Thymus (tissue), 11 donors: ENCODE results near the gene TULP1. TPM values are rescaled to one million over a fixed set of nuclear protein-coding genes. Genes with fewer than 3 reads are reported as not detected.
A peak's percentile ranks its signal among the peaks of the same experiment; 100 is the strongest.

Experiments used
- DNase-seq, 9 donors: peaks; one replicate each; pipeline ENCODE4 v3.0.0-alpha.2; 2013; ENCODE audit warnings: low spot score in 9 of 9, low read depth in 6 of 9, missing footprints in 1 of 9
- H3K27ac ChIP-seq, 2 donors: one replicate each; pipeline ENCODE4 v1.5.1; 2013; ENCODE audit warnings: control low read depth in 1 of 2, low read depth in 1 of 2, low read length in 1 of 2, mild to moderate bottlenecking in 1 of 2, moderate library complexity in 1 of 2
- H3K27me3 ChIP-seq, 2 donors: one replicate each; pipeline ENCODE4 v1.5.1; 2013; ENCODE audit warnings: low read length in 1 of 2; ENCODE audit not compliant: control insufficient read depth in 2 of 2, insufficient read depth in 1 of 2
- H3K36me3 ChIP-seq, 2 donors: one replicate each; pipeline ENCODE4 v1.5.1; 2013; ENCODE audit warnings: low read length in 1 of 2, mild to moderate bottlenecking in 1 of 2, moderate library complexity in 1 of 2; ENCODE audit not compliant: control insufficient read depth in 2 of 2, insufficient read depth in 2 of 2
- H3K4me1 ChIP-seq, 2 donors: one replicate each; pipeline ENCODE4 v1.5.1; 2013; ENCODE audit warnings: low read length in 2 of 2; ENCODE audit not compliant: control insufficient read depth in 2 of 2, insufficient read depth in 2 of 2
- H3K4me3 ChIP-seq, 2 donors: one replicate each; pipeline ENCODE4 v1.5.1; 2013; ENCODE audit warnings: low read length in 2 of 2, control low read depth in 1 of 2, mild to moderate bottlenecking in 1 of 2
- H3K9me3 ChIP-seq, 2 donors: one replicate each; pipeline ENCODE4 v1.5.1; 2013; ENCODE audit warnings: low read length in 1 of 2, mild to moderate bottlenecking in 1 of 2; ENCODE audit not compliant: control insufficient read depth in 2 of 2, insufficient read depth in 1 of 2
- WGBS: extraction: QIAGEN DNeasy Blood & Tissue Kit; methylation state at CpG from one replicate; pipeline ENCODE4 v1.1.7; 2013; 5-methylcytosine and 5-hydroxymethylcytosine counted together
- polyA plus RNA-seq: library from polyadenylated mRNA; stranded (reverse); fragments of 200-250 nt; gene quantifications from one replicate; pipeline ENCODE4 v1.2.3, GENCODE V29; 2013
- total RNA-seq: library from RNA; stranded (reverse); fragments of 120-200 nt; gene quantifications from one replicate; pipeline ENCODE4 v1.2.4, GENCODE V29; 2013
- donor health status: healthy.

TULP1 gene
- total and polyA plus RNA-seq, 2 donors, result 0.09 to 0.52 TPM

DNA sequence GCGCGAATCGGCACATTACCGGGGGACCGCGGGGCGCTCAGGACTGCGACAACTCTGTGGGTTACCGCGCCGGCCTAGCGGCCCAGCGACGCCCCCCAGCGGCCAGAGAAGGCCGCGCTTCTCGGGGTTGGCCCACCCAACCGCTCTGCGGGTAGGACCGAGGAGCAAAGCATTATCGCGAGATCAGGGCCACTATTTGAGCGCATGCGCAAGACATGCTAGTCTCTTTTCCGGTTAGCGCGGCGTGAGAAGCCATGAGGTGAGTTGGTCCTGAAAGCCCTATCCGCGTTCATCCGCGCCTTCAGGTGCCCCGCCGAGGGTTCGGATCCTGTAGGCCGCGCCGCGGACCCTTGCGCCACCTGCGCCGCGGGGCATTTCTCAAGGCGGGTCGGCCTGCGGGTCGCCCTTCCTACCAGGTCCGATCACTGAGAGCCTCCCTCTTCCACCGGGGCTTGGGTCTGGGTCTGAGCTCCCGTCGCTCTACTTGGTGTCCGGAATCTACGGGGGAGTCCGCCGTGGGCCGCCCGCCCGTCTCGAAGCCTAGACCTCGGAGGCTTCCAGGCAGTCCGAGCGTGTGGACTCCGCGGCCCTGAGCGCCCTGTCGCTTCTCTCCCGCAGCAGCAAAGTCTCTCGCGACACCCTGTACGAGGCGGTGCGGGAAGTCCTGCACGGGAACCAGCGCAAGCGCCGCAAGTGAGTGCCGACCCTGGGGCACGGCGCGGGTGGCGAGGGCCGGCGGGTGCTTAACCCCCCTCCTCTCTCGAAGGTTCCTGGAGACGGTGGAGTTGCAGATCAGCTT is 44.3 kb downstream of the TULP1 start, which contains the start of gene RPL10A:
RPL10A (plus strand) TSS at position 221 of the 799 bp plus-strand sequence; CDS start at position 255, 34 bp downstream.
- Histone ChIP-seq H3K4me1 (peaks cover 9 to 27% of the 10 kb centered on the region in 2 donors), H3K27me3 (no peaks in the 10 kb centered on the region), H3K36me3 (peaks cover 34 to 46% of the 10 kb centered on the region in 2 donors), H3K9me3 (peaks cover 0 to 3% of the 10 kb centered on the region in 2 donors), H3K27ac (peak within 1 kb of the TSS; percentile 91 to 94), H3K4me3 (peak within 1 kb of the TSS; percentile 71 to 89)
- peak; percentile 94 to 99 (median 98) for DNase-seq
- under 1% methylated on average over 86 of the region's 86 CpGs for WGBS

DNA sequence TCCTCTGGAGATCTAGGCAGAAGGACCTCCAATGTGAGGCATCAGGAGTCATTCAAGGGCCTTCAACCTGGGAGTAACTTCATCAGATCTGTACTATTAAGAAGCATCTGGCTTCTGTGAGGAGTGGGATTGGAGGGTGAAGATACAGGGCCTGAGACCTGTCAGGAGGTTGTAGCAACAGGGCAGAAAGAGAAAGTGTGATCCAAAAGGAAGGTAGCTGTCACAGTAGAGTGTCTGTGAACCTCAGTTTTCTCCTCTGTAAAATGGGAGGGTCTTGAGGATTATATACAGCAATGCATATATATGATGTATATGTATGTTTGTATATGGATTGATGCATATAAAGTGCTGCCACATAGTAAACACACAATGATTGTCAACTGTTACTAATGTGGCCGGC is 47.0 kb downstream of the TULP1 start:
- 100% methylated on average over 1 of the region's 1 CpG for WGBS
- Histone ChIP-seq H3K4me3 (no peak overlapping the region), H3K27ac (no peak overlapping the region), H3K27me3 (no peaks in the 10 kb centered on the region), H3K9me3 (peaks cover 0 to 3% of the 10 kb centered on the region in 2 donors), H3K36me3 (peaks cover 16 to 19% of the 10 kb centered on the region in 2 donors), H3K4me1 (peaks cover 9 to 23% of the 10 kb centered on the region in 2 donors)
- no peak for DNase-seq

DNA sequence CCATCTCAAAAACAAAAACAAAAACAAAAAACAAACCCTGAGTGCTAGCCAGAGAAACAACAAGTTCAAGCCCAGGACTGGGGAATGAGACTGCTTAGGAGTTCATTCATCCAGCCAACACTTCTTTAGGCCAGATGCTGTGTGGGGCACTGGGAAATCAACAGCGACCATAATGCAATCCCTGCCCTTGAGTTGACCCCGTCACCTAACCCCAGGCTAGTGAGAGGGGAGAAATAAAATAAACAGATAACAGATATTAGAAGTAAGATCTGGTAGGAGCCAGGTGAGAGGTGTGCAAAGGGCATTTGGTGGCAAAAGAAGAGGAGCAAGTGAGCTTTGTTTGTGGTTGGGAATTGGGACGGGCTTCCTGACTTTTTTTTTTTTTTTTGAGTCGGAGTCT is 49.4 kb downstream of the TULP1 start:
- Histone ChIP-seq H3K27ac (no peak overlapping the region), H3K27me3 (no peaks in the 10 kb centered on the region), H3K4me1 (peaks cover 0 to 7% of the 10 kb centered on the region in 2 donors), H3K9me3 (peaks cover 0 to 3% of the 10 kb centered on the region in 2 donors), H3K36me3 (peaks cover 4 to 5% of the 10 kb centered on the region in 2 donors), H3K4me3 (no peak overlapping the region)
- WGBS, result 97% methylated on average over 4 of the region's 4 CpGs
- no peak for DNase-seq

DNA sequence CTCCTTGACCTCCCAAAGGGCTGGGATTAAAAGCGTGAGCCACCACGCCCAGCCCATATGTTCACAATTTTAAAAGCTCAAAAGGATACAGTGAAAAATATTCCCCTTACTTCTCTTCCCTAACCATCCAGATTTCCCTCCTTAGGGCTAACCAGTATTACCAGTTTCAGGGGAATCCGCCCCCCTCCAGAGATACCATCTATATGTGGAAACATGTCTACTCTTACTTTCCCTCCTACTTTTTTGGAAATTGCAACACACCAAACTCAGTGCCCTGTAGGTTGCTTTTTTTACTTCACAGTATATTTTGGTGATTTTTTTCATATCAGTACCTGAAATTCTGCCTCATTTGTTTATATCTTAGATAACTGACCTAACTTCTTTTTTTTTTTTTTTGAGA is 51.4 kb downstream of the TULP1 start:
- Histone ChIP-seq H3K9me3 (no peaks in the 10 kb centered on the region), H3K27me3 (no peaks in the 10 kb centered on the region), H3K27ac (no peak overlapping the region), H3K4me1 (no peaks in the 10 kb centered on the region), H3K4me3 (no peak overlapping the region), H3K36me3 (peaks cover 2 to 11% of the 10 kb centered on the region in 2 donors)
- DNase-seq, result no peak
- WGBS, result 85% methylated on average over 3 of the region's 3 CpGs

DNA sequence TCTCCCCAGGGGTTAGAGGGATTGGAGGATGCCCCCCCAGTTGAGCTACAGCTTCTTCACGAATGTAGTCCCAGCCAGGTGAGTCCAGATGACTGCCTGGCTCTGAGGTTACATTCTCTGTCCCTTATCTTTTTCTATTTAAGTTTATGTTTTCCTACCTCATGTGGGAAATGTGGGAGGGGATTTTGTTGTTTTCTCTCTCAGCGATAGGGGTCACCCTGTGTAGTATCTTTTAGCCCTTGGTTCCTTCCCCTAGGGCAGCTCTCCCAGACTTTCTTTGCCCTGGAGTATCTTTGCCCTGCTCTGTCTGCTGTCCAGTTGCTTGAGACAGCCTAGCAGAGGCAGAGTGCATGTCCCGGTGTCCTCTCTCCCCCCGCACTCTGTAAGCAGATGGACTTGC is 54.8 kb downstream of the TULP1 start:
- DNase-seq, result no peak
- Histone ChIP-seq H3K36me3 (peaks cover 0 to 11% of the 10 kb centered on the region in 2 donors), H3K4me1 (peaks cover 0 to 7% of the 10 kb centered on the region in 2 donors), H3K27me3 (no peaks in the 10 kb centered on the region), H3K4me3 (no peak overlapping the region), H3K9me3 (no peaks in the 10 kb centered on the region), H3K27ac (no peak overlapping the region)
- WGBS, result 95% methylated on average over 4 of the region's 4 CpGs

DNA sequence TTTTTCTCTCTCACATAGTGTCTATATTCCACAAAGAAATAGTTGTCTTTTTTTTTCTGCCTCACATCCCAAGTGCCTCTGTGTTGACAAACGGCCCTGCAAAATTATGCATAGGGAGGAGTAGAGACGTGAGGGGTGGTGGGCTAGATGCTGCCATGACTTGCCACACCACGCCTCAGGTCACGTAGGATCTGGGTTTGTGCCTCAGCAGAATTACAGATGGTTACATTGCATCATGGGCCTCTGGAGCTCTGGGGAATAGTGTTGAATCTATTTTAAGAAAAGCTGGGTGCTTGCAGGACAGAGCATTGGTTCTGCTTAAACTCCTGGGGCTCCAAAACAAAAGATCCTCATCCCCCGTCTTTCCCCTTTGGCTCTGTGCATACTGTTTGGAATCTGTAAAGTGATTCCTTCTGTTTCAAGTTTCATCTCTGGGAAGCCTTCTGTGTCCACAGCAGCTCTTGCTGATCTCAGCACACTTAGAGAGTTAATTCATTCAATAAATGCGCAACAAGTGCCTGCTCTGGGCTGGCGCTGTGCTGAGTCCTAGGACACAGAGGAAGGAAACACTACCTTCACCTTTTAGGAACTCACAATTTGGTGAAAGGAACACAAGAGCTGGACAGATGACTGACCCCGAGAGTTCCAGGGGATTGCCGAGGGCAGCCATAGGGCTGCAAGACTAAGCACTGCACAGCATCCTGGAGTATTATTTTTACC is 58.1 kb downstream of the TULP1 start:
- peaks cover 0 to 28% of the 10 kb centered on the region in 2 donors for H3K27me3 ChIP-seq
- no peaks in the 10 kb centered on the region for H3K9me3 ChIP-seq
- no peak for DNase-seq
- H3K27ac ChIP-seq, result no peak overlapping the region
- no peak overlapping the region for H3K4me3 ChIP-seq
- H3K36me3 ChIP-seq, result peaks cover 0 to 7% of the 10 kb centered on the region in 2 donors
- peaks cover 7 to 21% of the 10 kb centered on the region in 2 donors for H3K4me1 ChIP-seq
- WGBS, result 88% methylated on average over 9 of the region's 9 CpGs

DNA sequence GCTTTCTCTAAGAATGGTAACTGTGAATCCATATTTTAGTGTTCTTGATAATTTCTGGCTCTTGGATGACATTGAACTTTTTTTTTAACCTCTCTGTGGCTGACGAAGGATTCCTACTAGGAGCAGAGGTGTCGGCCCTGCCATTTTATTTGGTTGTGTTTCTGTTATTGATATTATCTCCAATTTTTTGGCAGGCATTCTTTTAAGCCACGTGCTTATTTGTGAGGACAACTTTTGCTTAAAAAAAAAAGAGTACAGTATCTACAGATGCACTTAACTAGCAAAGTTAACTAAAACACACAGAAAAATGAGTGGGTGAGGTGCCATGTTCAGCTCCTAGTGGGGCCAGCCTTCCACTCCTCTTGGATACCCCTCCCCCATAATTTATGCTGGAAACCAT is 59.5 kb downstream of the TULP1 start:
- peaks cover 7 to 21% of the 10 kb centered on the region in 2 donors for H3K4me1 ChIP-seq
- H3K36me3 ChIP-seq, result peaks cover 0 to 5% of the 10 kb centered on the region in 2 donors
- no peak for DNase-seq
- peaks cover 0 to 29% of the 10 kb centered on the region in 2 donors for H3K27me3 ChIP-seq
- WGBS, result 58% methylated on average over 3 of the region's 3 CpGs
- H3K4me3 ChIP-seq, result peak overlapping the region in 1 of 2 donors; percentile 70
- H3K9me3 ChIP-seq, result no peaks in the 10 kb centered on the region
- H3K27ac ChIP-seq, result no peak overlapping the region

DNA sequence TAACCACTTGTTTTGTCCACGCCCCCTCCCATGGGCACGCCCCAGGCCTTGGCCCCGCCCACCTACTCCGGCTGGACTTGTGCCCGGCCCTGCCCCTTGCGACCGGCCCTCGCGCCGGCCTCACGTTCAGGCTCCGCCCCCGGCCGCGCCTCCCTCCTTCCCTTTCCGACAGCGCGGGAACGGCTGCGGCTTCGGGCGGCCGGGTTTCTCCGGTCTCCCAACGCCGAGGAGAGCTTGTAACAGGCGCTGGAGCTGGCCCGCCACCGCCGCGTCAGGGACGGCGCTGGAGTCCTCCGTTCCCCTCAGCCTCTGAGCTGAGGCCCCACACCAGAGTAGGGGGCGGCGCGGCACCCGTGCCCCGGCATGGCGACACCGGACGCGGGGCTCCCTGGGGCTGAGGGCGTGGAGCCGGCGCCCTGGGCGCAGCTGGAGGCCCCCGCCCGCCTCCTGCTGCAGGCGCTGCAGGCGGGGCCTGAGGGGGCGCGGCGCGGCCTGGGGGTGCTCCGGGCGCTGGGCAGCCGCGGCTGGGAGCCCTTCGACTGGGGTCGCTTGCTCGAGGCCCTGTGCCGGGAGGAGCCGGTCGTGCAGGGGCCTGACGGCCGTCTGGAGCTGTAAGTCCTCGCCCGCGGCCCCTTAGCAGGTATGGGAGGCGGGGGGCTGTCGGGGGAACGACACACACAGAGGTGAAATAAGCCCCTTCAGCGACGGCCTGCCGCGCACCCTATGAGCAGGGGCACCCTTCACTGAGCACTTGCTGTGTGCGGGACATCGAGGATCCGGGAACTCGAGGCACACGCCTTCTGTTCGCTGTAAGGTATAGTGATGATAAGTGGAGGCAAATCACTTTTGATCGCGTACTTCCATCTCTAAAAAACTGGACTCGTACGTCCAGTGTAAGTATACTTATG is 60.3 kb downstream of the TULP1 start, which contains the start of gene FANCE:
FANCE (plus strand) TSS at position 156 of the 908 bp plus-strand sequence; CDS start at position 364, 208 bp downstream.
- 2% methylated on average over 87 of the region's 87 CpGs for WGBS
- peak in 7 of 9 donors; percentile 48 to 80 (median 61) for DNase-seq
- H3K27ac ChIP-seq, result no peak within 1 kb of the TSS
- no peaks in the 10 kb centered on the region for H3K9me3 ChIP-seq
- H3K36me3 ChIP-seq, result peaks cover 0 to 1% of the 10 kb centered on the region in 2 donors
- H3K27me3 ChIP-seq, result peaks cover 0 to 29% of the 10 kb centered on the region in 2 donors
- H3K4me1 ChIP-seq, result peaks cover 7 to 21% of the 10 kb centered on the region in 2 donors
- H3K4me3 ChIP-seq, result peak within 1 kb of the TSS; percentile 58 to 70
